Muscle layer of duodenum (tissue), 2 donors: Measurements from ENCODE around the gene THSD7A.

Experiments used
- H3K27ac ChIP-seq: one replicate; pipeline ENCODE4 v1.7.0; 2013; ENCODE audit warnings: mild to moderate bottlenecking, low read length
- H3K27me3 ChIP-seq: one replicate; pipeline ENCODE4 v1.7.0; 2013; ENCODE audit warnings: low read depth, mild to moderate bottlenecking, control low read depth, low read length
- H3K36me3 ChIP-seq, 2 donors: one replicate each; pipeline ENCODE4 v1.7.0; 2013; ENCODE audit warnings: low read length in 2 of 2, control low read depth in 1 of 2, mild to moderate bottlenecking in 1 of 2; ENCODE audit not compliant: insufficient read depth in 2 of 2, control insufficient read depth in 1 of 2
- H3K4me1 ChIP-seq, 2 donors: one replicate each; pipeline ENCODE4 v1.7.0; 2013; ENCODE audit warnings: low read length in 2 of 2, mild to moderate bottlenecking in 2 of 2, control low read depth in 1 of 2, moderate library complexity in 1 of 2; ENCODE audit not compliant: insufficient read depth in 2 of 2, control insufficient read depth in 1 of 2
- H3K4me3 ChIP-seq, 2 donors: one replicate each; pipeline ENCODE4 v1.7.0; 2013; ENCODE audit warnings: low read length in 2 of 2, low read depth in 1 of 2, mild to moderate bottlenecking in 1 of 2
- H3K9me3 ChIP-seq, 2 donors: one replicate each; pipeline ENCODE4 v1.7.0; 2013; ENCODE audit warnings: low read length in 2 of 2, control low read depth in 1 of 2, mild to moderate bottlenecking in 1 of 2; ENCODE audit not compliant: control insufficient read depth in 1 of 2
- donor health status: healthy.

The THSD7A gene

DNA sequence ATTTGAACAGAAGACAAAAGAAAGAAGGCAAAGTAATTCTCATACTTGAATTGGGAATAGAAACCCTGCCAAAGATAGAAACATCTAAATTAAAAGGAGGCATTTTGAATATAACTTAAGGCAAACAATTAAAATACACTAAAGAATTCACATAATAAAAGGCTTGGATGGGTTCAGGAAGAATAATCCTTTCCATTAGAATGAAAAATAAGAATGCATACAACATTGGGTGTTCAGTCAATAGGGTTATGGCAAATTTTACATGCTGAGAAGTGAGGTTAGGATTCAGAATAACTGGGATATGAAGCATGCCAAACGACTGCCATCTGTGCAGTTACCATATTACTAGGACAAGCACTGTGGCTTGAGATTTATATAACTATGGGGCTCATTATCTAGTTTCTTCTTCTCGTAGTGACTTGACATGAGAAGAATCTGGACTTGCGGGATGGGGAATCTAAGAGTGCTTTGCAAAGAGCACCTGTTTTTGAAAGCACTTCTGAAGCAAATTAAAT lies 326.5 kb downstream of the THSD7A start:
- Histone ChIP-seq H3K27ac (no peak overlapping the region), H3K36me3 (no peaks in the 10 kb centered on the region), H3K27me3 (no peaks in the 10 kb centered on the region), H3K4me3 (no peak overlapping the region), H3K4me1 (no peaks in the 10 kb centered on the region), H3K9me3 (peaks cover 0 to 18% of the 10 kb centered on the region in 2 donors)

DNA sequence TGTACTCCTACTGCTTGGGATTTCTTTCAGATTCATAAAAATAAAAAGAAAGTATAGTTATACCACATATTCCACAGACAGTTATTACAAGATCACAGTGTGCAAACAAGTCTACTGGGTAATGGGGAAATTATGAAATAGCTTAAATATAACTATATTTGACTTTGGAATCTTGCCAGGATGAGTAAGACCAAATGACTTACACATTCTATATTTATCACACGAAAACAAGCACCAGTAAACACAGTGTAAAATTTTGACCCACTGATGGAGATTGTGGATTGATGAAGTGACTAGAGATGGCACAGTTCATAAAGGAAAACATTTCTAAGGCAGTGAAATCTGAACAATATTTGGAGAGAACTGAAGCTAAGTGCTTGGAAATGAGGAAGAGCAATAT lies 339.7 kb downstream of the THSD7A start:
- Histone ChIP-seq H3K4me1 (no peaks in the 10 kb centered on the region), H3K9me3 (no peaks in the 10 kb centered on the region), H3K36me3 (no peaks in the 10 kb centered on the region), H3K27ac (no peak overlapping the region), H3K27me3 (no peaks in the 10 kb centered on the region), H3K4me3 (no peak overlapping the region)

DNA sequence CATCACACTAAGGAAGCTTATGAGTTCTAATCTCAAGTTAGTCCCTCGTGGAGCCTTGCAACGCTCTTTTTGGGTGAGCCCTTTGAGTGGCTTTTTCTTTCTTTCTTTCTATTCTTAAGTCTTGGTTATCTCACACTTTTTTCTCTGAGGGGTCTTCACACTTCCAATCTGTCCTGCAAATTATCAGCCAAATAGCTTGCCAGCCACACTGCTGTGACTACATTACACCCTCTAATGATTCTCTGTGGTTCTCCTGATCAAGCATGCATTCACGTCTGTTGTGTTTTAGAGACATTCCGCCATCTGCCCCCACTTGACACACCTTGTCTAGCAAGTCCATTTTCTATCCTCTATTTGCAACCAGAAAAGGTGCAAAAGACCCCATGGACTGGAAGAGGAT lies 340.2 kb downstream of the THSD7A start:
- H3K27ac ChIP-seq: no peak overlapping the region
- no peak overlapping the region for H3K4me3 ChIP-seq
- no peaks in the 10 kb centered on the region for H3K27me3 ChIP-seq
- H3K36me3 ChIP-seq: no peaks in the 10 kb centered on the region
- H3K4me1 ChIP-seq: no peaks in the 10 kb centered on the region
- no peaks in the 10 kb centered on the region for H3K9me3 ChIP-seq

DNA sequence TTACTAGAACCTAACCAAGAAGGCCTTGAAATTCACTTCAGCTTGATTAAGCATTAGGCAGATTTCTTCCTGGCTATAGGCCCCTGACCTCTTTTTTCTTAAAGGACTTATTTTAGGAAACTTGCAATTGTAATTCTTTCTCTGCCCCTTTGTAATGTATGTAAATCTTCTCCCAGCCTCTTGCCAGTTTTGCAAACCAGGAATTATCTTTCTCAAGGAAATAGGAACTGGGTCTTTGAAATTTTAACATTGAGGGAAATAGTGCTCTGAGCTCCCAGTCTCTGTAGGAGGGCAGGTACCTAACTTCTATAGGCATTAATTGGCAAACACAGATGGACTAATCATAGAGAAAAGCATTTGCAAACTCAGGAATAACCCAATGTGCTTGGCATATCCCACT lies 342.7 kb downstream of the THSD7A start:
- Histone ChIP-seq H3K27me3 (no peaks in the 10 kb centered on the region), H3K4me1 (no peaks in the 10 kb centered on the region), H3K9me3 (no peaks in the 10 kb centered on the region), H3K4me3 (no peak overlapping the region), H3K36me3 (no peaks in the 10 kb centered on the region), H3K27ac (no peak overlapping the region)

DNA sequence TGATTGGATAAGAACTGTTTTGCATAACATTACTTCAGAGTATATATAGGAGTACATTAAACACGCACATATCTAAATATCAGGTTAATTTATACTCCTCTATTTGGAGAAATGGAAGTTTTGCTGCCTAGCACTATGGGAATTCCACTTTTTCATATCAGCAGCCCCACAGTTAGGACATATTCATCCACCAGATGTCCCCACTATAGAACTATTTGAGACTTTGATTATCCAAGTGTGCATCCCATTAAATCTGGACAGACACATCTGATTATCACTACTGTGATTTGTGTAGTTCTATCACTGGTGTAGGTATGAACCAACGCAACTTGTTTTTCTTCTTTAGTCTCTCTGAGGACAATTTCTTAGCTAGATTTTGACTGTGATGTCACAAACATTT lies 345.7 kb downstream of the THSD7A start:
- no peaks in the 10 kb centered on the region for H3K4me1 ChIP-seq
- no peaks in the 10 kb centered on the region for H3K27me3 ChIP-seq
- no peaks in the 10 kb centered on the region for H3K36me3 ChIP-seq
- H3K27ac ChIP-seq: no peak overlapping the region
- H3K4me3 ChIP-seq: no peak overlapping the region
- H3K9me3 ChIP-seq: no peaks in the 10 kb centered on the region

DNA sequence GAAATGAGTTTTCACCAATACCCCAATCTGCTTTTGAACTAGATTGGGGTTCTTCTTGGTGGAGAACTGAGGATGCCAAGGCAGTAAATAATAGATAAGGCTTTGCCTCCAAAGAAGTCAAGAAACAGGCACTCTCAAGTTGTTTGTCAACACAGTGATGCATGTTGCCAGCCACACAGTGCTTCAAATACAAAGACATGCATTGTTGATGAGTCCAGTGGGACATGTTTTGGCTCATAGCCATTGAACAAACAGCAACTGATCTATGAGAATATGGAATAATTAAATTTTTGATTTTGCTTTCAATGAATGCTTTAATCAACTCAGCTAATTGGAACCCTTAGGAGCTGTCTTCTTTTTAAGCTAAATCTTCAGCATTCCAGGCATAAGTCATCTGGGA lies 346.4 kb downstream of the THSD7A start:
- Histone ChIP-seq H3K9me3 (no peaks in the 10 kb centered on the region), H3K27me3 (no peaks in the 10 kb centered on the region), H3K36me3 (no peaks in the 10 kb centered on the region), H3K27ac (no peak overlapping the region), H3K4me3 (no peak overlapping the region), H3K4me1 (no peaks in the 10 kb centered on the region)

DNA sequence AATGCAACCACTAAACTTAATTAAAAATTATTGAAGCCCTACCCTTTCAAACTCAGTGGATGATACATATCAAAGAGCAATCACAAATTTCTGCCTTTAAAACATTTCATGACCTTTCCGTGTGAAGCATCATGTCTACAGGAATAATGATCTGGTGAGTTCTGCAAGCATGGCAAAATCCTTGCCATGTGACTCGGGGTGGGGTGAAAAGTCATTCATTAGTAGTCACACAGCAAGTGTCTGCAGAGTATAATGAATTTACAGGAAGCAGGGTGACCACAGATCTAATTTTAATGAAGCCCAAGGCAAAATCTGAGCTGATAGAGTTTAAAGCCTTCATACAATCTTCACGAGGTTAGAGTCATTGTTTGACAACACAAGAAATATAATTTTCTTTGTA lies 351.9 kb downstream of the THSD7A start:
- Histone ChIP-seq H3K4me1 (no peaks in the 10 kb centered on the region), H3K36me3 (no peaks in the 10 kb centered on the region), H3K4me3 (no peak overlapping the region), H3K9me3 (no peaks in the 10 kb centered on the region), H3K27me3 (no peaks in the 10 kb centered on the region), H3K27ac (no peak overlapping the region)

DNA sequence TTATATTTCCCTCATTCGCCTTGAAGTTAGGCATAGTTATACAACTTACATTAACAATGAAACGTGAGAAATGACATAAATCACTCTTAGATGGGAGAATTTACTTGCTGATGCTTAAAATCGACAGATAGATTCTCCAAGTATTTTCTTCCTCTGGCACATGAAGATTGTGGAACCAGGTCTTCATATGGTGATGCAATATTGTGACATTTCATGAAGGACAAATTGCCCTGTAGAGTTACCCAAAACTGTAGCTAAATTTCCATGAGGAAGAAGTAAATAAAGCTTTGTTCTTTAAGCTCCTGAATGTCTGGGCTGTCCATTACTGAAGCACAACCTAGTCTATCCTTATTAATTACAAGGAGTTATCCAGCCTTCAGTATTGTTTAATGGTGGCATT lies 353.1 kb downstream of the THSD7A start:
- Histone ChIP-seq H3K27me3 (no peaks in the 10 kb centered on the region), H3K4me1 (no peaks in the 10 kb centered on the region), H3K9me3 (no peaks in the 10 kb centered on the region), H3K36me3 (no peaks in the 10 kb centered on the region), H3K27ac (no peak overlapping the region), H3K4me3 (no peak overlapping the region)

DNA sequence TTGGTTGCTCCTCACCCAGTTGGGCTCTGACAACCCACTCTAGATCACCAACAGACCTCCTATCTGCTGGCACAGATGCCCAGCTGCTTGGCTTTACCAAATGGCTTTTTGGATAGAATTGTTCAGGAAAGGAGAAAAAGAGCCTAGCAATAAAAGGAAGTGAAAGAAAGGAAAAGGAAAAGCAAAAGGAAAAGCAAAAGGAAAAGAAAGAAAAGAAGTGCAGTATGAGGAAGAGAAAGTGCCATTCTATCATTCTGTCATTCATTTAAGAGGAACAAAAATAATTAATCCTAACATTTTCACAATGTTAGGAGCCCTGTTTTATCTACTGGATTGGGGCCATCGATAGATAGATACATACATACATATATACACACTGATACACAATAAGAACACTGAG lies 353.6 kb downstream of the THSD7A start:
- H3K36me3 ChIP-seq: no peaks in the 10 kb centered on the region
- H3K27ac ChIP-seq: no peak overlapping the region
- no peak overlapping the region for H3K4me3 ChIP-seq
- H3K9me3 ChIP-seq: no peaks in the 10 kb centered on the region
- H3K27me3 ChIP-seq: no peaks in the 10 kb centered on the region
- H3K4me1 ChIP-seq: no peaks in the 10 kb centered on the region

DNA sequence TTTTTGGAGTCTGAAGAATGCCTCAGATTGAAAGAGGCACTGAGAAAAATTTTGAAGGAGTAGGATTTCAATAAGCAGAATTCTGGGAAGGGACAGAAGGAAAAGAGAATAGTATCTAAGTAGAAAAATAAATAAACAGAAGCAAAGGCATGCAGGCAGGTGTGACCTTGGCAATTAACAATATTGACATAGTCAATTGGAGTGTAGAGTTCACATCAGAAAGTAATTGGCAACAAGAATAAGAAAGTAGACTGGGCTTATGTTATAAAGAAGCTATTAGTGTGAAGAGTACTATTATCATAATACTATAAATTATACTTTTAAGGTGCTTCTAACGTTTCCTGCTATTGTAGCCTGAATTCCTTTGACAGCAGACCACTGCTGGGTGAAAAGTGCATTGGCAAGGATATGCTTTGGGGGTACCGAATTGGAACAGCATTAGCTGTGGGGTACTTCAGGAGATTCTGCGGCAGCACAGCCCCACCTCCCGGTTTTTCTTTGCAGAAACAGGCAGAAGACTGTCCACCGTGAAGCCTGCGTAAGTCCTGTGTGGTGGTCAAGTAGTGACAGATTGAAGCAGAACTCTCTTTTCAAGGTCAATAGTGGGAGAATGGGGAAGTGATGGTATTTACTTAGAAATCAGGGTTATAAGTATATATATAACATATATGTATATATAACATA lies 357.0 kb downstream of the THSD7A start:
- Histone ChIP-seq H3K4me1 (no peaks in the 10 kb centered on the region), H3K9me3 (no peaks in the 10 kb centered on the region), H3K27me3 (no peaks in the 10 kb centered on the region), H3K27ac (no peak overlapping the region), H3K36me3 (no peaks in the 10 kb centered on the region), H3K4me3 (no peak overlapping the region)

DNA sequence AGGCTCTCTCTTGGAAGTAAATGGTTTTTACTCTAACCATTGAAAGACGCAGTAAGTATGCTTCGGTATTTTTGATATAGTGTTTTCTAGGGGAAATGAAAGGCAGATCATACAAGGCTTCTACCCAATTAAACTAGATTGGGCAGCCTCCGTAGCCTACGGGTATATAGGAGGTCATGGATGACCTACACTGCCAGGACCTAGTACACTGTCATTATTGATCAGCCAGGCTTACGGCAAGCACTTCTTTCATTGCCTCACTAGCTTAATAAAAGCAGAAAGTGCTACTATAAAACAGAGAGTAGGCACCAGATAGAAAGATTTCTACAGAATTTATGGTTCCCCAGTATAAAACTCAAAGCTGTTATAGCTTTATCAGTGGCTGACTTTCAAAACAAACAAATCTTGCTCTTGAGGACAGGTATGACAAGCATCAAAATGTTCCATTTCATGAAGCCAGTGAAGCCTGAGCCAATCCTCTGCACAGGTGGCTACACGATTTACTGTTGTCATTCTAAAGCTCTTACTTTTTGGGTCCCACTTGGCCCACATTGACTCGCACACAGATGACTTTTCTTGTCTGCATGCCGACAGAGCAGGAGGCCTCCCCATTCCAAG lies 358.1 kb downstream of the THSD7A start:
- Histone ChIP-seq H3K27me3 (no peaks in the 10 kb centered on the region), H3K27ac (no peak overlapping the region), H3K9me3 (no peaks in the 10 kb centered on the region), H3K4me1 (no peaks in the 10 kb centered on the region), H3K36me3 (no peaks in the 10 kb centered on the region), H3K4me3 (no peak overlapping the region)

DNA sequence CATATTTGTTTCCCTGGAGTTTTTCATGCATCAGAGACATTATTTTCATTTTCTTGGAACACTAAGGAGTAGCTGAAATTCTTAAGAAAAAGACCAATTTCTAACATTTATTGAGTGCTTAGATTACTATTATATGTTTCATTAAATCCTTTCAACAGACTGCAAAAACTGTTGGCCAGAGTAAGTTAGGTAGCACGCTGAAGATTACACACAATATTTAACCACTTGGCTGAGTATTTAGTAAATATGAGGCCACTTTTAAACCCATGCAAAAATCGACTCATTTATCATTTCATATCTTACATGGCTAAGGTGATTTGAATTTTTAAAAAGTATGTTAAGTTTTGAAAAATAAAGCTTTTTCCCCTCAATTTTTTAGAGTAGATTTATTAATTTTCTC lies 358.8 kb downstream of the THSD7A start:
- Histone ChIP-seq H3K4me1 (no peaks in the 10 kb centered on the region), H3K27me3 (no peaks in the 10 kb centered on the region), H3K27ac (no peak overlapping the region), H3K9me3 (no peaks in the 10 kb centered on the region), H3K4me3 (no peak overlapping the region), H3K36me3 (no peaks in the 10 kb centered on the region)
